WERI-Rb-1 (cell line): ENCODE results near the gene DEGS1.

Experiments
- DNase-seq: peaks from one replicate; pipeline ENCODE4 v3.0.0-alpha.2; 2020
- H3K27ac ChIP-seq: fragments of 250-450 bp; sonication (Bioruptor Pico); 2 replicates; pipeline ENCODE4 v1.5.1; 2020; ENCODE audit warnings: mild to moderate bottlenecking, moderate library complexity
- H3K27me3 ChIP-seq: fragments of 250-450 bp; sonication (Bioruptor Pico); 2 replicates; pipeline ENCODE4 v1.5.1; 2021; ENCODE audit warnings: mild to moderate bottlenecking, low read depth, moderate library complexity; ENCODE audit not compliant: insufficient read depth, severe bottlenecking
- H3K36me3 ChIP-seq: fragments of 250-450 bp; sonication (Bioruptor Pico); 2 replicates; pipeline ENCODE4 v1.5.1; 2020; ENCODE audit warnings: mild to moderate bottlenecking, moderate library complexity
- H3K4me3 ChIP-seq: 2 replicates; pipeline ENCODE4 v1.5.1; 2011; ENCODE audit warnings: low read depth, mild to moderate bottlenecking, control low read depth, low read length
- H3K9me3 ChIP-seq: fragments of 250-450 bp; sonication (Bioruptor Pico); 2 replicates; pipeline ENCODE4 v1.5.1; 2021; ENCODE audit warnings: mild to moderate bottlenecking, moderate library complexity; ENCODE audit not compliant: severe bottlenecking
- TF ChIP-seq, protein P1 (sequence below): IDR thresholded peaks from 2 replicates; pipeline ENCODE4 v1.5.1; 2011; ENCODE audit warnings: low read depth, mild to moderate bottlenecking, control low read depth, inconsistent platforms, low read length

The DEGS1 gene

GRCh38 chr1:224189561-224189960 lies 6.5 kb downstream of the DEGS1 start:
- Histone ChIP-seq H3K36me3 (peaks cover 3% of the 10 kb centered on the region), H3K4me3 (no peak overlapping the region), H3K27ac (no peak overlapping the region), H3K27me3 (no peaks in the 10 kb centered on the region), H3K9me3 (no peaks in the 10 kb centered on the region)
- TF ChIP-seq, protein P1, sequence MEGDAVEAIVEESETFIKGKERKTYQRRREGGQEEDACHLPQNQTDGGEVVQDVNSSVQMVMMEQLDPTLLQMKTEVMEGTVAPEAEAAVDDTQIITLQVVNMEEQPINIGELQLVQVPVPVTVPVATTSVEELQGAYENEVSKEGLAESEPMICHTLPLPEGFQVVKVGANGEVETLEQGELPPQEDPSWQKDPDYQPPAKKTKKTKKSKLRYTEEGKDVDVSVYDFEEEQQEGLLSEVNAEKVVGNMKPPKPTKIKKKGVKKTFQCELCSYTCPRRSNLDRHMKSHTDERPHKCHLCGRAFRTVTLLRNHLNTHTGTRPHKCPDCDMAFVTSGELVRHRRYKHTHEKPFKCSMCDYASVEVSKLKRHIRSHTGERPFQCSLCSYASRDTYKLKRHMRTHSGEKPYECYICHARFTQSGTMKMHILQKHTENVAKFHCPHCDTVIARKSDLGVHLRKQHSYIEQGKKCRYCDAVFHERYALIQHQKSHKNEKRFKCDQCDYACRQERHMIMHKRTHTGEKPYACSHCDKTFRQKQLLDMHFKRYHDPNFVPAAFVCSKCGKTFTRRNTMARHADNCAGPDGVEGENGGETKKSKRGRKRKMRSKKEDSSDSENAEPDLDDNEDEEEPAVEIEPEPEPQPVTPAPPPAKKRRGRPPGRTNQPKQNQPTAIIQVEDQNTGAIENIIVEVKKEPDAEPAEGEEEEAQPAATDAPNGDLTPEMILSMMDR: no peak
- no peak for DNase-seq

DNA sequence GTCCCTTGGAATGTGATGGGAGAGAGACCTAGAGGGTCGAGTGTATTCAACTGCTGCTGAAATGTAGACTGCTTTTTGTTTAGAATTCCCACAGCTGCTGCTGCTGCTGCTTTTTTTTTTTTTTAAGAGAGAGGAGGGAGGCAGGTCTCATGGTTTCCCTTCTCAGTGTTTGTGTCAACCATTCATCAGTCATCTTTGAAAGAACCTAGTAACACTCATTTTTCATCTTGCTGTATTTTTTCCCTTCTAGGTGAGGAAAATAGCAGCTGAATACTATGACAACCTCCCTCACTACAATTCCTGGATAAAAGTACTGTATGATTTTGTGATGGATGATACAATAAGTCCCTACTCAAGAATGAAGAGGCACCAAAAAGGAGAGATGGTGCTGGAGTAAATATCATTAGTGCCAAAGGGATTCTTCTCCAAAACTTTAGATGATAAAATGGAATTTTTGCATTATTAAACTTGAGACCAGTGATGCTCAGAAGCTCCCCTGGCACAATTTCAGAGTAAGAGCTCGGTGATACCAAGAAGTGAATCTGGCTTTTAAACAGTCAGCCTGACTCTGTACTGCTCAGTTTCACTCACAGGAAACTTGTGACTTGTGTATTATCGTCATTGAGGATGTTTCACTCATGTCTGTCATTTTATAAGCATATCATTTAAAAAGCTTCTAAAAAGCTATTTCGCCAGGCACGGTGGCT lies 9.2 kb downstream of the DEGS1 start:
- TF ChIP-seq, protein P1: no peak
- H3K27ac ChIP-seq: no peak overlapping the region
- H3K9me3 ChIP-seq: no peaks in the 10 kb centered on the region
- DNase-seq: no peak
- no peaks in the 10 kb centered on the region for H3K27me3 ChIP-seq
- peaks cover 3% of the 10 kb centered on the region for H3K36me3 ChIP-seq
- H3K4me3 ChIP-seq: no peak overlapping the region

DNA sequence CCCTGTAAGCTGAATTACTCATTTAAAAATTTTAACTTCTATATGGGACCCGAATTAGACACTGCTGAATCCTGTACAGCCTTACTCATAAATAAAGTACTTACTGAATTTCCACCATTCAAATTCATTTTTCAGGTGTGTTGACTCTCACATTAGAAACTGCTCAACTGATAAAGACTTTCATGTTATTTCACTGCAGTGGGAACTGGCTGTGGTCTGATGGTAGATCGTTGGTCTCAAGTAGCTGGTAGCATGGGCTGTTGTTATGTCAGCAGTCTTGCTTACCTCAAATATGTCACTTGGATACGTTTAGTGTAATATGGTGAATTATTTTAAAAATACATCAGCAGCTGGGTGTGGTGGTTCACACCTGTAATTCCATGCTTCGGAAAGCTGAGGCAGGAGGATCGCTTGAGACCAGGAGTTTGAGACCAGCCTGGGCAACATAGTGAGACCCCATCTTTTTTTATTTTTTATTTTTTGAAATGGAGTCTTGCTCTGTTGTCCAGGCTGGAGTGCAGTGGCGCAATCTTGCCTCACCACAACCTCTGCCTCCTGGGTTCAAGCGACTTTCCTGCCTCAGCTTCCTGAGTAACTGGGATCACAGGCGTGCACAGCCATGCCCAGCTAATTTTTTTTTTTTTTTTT lies 10.4 kb downstream of the DEGS1 start:
- no peaks in the 10 kb centered on the region for H3K9me3 ChIP-seq
- H3K36me3 ChIP-seq: peaks cover 3% of the 10 kb centered on the region
- DNase-seq: no peak
- no peaks in the 10 kb centered on the region for H3K27me3 ChIP-seq
- no peak overlapping the region for H3K4me3 ChIP-seq
- TF ChIP-seq, protein P1: no peak
- no peak overlapping the region for H3K27ac ChIP-seq

- Histone ChIP-seq H3K27ac (no peak overlapping the region), H3K9me3 (no peaks in the 10 kb centered on the region), H3K4me3 (no peak overlapping the region), H3K36me3 (peaks cover 3% of the 10 kb centered on the region), H3K27me3 (no peaks in the 10 kb centered on the region)
- DNase-seq: no peak
- TF ChIP-seq, protein P1: no peak
These were observed 14.0 kb downstream of the DEGS1 start for GRCh38 chr1:224196813-224197600.

DNA sequence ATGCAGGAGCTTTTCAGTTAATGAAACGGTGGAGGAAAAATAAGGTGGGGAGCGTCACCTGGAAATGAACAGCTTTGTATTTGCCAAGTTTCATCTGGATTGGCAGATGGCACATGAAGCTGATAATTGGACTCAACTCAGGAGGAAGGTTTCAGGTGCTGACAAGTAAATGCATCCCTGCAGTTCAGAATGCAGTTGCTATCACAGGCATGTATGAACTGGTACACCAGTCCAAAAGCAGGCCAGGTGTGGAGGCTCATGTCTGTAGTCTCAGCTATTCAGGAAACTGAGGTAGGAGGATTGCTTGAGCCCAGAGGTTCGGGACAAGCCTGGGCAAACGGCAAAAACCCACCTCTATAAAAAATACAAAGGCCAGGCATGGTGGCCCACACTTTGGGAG lies 15.5 kb downstream of the DEGS1 start:
- Histone ChIP-seq H3K27me3 (no peaks in the 10 kb centered on the region), H3K27ac (no peak overlapping the region), H3K36me3 (no peaks in the 10 kb centered on the region), H3K9me3 (no peaks in the 10 kb centered on the region), H3K4me3 (no peak overlapping the region)
- no peak for DNase-seq
- TF ChIP-seq, protein P1: no peak
